GM19193 (cell line): ENCODE data around the gene SRC.

Source experiments
- POLR2A ChIP-seq: IDR thresholded peaks from 4 replicates; pipeline ENCODE4 v1.6.1; 2011; ENCODE audit not compliant: insufficient read depth, insufficient read length; ENCODE audit errors: extremely low read depth

SRC gene

GRCh38 chr20:37311710-37312355 is 34.1 kb upstream of the SRC start:
- TF ChIP-seq POLR2A = no peak

GRCh38 chr20:37313546-37314091 is 32.3 kb upstream of the SRC start:
- no peak for TF ChIP-seq POLR2A

DNA sequence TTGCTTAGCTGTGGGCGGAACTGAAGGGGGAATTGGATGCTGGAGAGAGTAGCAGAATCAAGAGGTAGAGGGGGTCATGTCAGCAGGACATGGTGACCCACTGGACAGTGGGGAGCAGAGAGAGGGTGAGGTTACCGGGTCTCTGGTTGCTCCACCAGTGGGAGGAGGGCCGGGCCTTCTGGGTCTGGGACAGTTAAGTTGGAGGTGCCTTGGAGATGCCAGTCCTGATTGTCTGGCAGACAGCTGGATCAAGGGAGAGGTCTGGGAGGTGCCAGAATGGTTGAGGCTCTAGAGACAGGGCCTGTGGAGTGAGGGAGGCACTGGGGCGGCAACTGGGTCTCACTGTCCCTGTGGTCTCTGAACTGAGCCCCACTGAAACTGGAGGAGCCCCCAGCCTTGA is 31.8 kb upstream of the SRC start:
- no peak for TF ChIP-seq POLR2A

DNA sequence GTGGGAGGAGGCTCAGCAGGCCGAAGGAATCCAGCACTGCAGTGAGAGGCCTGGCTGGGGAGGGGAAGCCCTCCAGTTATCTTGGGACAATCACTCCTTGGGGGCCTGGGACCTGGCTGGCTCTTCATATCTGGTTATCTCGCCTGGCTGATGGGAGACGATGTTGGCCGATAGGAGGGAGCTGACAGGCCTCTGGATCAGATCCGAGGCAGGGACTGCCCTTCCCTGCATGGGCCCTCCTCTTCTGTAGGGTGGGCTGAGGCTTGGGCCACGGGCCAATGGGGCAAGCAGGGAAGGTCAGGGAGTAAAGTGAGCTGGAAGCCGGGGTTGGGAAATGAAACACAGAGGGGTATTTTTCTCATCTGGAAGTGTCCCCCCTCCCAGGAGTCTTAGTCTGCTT is 31.3 kb upstream of the SRC start:
- no peak for TF ChIP-seq POLR2A

DNA sequence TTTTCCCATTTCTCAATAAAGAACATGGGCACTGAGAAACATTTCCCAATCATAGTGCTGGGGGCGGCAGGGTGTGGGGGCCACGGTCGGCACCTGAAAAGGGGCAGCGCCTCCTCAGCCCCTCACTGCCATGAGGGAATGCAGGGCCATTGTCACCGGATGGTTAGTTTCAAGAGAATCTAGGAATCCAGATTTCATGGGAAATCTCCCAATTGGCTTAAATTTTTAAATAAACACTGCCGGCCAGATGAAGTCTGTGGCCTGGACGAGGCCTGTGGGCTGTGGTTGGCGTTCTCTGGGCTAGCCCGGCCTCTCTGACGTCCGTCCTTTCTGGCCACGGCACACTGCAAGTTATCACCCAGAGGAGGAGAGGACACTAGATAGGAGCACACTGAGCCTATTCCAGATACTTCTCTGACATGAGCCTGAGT is 30.9 kb upstream of the SRC start:
- no peak for TF ChIP-seq POLR2A

GRCh38 chr20:37315452-37316110 is 30.4 kb upstream of the SRC start:
- no peak for TF ChIP-seq POLR2A

DNA sequence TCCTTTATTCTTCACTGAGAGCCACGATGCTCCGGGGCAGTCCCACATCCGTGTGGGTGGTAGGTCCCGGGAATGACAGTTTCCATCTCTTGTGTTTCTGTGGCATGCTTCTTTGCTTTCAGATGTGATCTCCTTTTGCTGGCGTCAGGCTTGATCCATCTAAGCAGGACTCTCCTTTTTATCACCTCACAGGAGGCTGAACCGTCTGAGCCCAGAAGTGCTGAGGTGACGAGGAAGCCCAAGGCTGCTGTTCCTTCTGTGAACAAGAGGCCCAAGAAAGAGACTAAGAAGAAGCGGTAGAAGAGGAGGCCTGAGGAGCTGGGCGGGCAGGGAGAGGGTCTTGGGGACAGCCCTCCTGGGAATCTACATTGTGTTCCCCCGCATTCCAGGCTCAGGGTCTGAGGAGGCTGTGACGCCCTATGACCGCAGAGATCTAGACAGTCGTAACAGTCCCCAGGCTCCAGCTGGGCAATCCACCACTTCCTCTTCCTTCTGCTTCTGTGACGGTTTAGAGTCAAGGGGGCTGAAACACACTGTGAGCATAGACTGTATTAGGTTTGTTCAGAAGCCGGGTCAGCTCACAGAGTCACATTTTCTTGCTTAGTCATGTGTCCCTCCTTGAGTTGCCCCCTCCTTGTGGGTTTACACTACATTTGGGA is 29.7 kb upstream of the SRC start:
- no peak for TF ChIP-seq POLR2A

- TF ChIP-seq POLR2A = no peak
Observed at GRCh38 chr20:37316775-37317170, 29.2 kb upstream of the SRC start.

DNA sequence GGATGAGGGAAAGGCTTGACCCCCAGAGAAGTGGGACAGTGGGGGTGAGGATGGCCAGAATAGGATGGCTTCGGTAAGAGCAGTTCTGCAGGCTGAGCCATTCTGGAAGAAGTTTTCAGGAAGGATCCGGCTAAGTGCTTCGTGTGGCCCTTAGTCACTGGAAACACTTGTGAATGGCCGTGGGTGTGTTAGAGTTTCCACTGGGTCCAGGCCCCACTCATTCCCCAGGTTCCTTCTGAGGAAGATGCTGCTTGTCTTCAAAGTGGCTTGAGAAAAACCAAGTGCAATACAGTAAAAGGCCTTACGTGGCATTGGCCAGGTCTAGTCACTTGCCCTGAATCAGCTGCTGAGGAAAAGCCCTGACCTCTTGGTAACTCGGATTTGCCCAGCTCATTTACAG is 28.6 kb upstream of the SRC start:
- no peak for TF ChIP-seq POLR2A

GRCh38 chr20:37317994-37318640 is 27.8 kb upstream of the SRC start:
- no peak for TF ChIP-seq POLR2A

- TF ChIP-seq POLR2A = no peak
Observed at GRCh38 chr20:37319151-37319671, 26.7 kb upstream of the SRC start.

DNA sequence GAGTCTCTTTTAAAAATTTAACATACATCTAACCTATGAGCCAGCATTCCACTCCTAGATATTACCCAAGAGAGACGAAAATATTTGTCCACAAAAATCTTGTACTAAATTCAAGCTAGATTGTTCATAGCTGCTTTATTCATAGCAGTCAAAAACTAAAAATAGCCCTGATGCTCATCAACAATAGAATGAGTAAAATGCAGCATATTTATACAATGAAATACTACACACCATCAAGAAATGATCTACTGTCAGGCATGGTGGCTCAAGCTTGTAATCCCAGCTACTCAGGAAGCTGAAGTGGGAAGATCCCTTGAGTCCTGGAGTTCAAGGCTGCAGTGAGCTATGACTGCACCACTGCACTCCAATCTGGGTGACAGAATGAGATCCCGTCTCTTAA is 22.0 kb upstream of the SRC start:
- TF ChIP-seq POLR2A = no peak

- no peak for TF ChIP-seq POLR2A
Observed at GRCh38 chr20:37325206-37325605, 20.7 kb upstream of the SRC start.

DNA sequence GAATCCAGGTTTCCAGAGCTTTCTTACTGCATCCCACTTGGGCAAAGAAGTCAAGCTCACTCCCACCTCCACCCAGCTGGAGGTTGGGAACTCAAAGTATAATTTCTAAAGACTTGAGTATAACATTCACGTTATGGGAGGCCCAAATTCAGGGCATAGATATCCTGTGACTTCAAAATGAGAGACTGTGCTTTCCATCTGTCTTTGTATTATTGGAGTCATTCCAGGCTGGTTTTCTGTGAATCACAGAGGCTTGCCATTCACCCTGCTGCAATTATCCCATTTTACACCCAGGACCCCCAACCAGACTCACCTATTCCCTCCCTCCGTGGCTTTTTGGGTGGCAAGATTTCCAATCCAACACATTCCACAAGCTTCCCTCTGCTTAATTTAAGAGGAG is 19.3 kb upstream of the SRC start:
- no peak for TF ChIP-seq POLR2A

- TF ChIP-seq POLR2A = no peak
Observed at GRCh38 chr20:37327748-37328147, 18.2 kb upstream of the SRC start.
